ENCODE measurements around the gene VPS54.

The VPS54 gene

GRCh38 chr2:63893163-63893562 lies 126.1 kb downstream of the VPS54 start:
- no peak for TF ChIP-seq CTCF (IDR thresholded peaks at IDR 0.05; ENCODE audit: insufficient read depth, missing control alignments)
- FAIRE-seq (no peak), DNase-seq (ENCODE audit: insufficient read length, low spot score) (no peak)

DNA sequence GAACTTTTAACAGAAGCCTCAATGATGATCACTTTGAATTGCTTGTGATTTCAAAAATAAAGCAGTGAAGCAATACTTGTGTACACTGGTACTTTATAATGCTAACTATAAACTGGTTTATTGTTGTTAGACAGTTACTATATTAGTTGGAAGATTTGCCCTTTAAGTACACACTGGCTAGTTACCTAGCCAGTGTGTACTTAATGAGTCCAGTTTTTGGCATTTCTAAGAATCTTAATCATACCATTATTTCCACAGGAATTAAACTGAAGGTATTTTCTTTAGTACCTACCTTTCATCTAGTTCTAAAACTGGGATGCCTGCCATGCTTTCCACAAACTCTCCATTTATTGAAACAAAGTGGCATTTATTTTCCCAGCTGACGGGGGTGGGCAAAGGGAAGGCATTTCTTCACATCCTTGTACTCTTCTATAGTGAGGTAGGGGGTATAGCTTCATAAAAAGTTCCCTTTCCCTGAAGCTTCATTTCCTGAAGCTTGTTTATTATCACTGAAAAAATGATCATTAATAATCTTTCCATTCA lies 127.7 kb downstream of the VPS54 start:
- FAIRE-seq (no peak), DNase-seq (ENCODE audit: insufficient read length, low spot score) (no peak)
- TF ChIP-seq CTCF (IDR thresholded peaks at IDR 0.05; ENCODE audit: insufficient read depth, missing control alignments), result no peak

GRCh38 chr2:63890678-63891077 lies 128.6 kb downstream of the VPS54 start:
- no peak for TF ChIP-seq CTCF (IDR thresholded peaks at IDR 0.05; ENCODE audit: insufficient read depth, missing control alignments)
- DNase-seq (ENCODE audit: insufficient read length, low spot score), result no peak
- FAIRE-seq, result no peak

- no peak for FAIRE-seq
- TF ChIP-seq CTCF (IDR thresholded peaks at IDR 0.05; ENCODE audit: insufficient read depth, missing control alignments), result peak; percentile 91
Observed at GRCh38 chr2:63888490-63889402, 130.5 kb downstream of the VPS54 start.

DNA sequence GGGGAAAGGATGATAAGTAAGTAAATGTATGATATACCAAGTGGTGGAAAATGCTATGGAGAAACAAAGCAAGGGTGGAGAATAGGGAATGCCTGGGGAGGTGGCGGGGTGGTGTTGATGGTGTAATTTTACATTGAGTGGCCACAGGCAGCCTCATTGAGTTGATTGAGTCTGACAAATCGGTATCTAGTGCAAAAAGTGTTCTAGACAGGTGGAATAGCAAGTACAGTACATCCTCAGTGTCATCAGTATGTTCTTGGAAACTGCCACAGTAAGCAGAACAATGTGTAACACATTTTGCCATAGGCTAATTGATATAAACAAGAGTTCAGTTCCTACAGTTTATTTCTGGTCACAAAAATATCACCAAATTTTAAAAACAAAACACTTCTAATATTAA lies 131.2 kb downstream of the VPS54 start:
- no peak for DNase-seq (ENCODE audit: insufficient read length, low spot score)
- TF ChIP-seq CTCF (IDR thresholded peaks at IDR 0.05; ENCODE audit: insufficient read depth, missing control alignments), result no peak
- FAIRE-seq, result no peak

More at GRCh38 chr2:63888490-63889402, 130.5 kb downstream of the VPS54 start:
- DNase-seq (ENCODE audit: insufficient read length, low spot score), result no peak

DNA sequence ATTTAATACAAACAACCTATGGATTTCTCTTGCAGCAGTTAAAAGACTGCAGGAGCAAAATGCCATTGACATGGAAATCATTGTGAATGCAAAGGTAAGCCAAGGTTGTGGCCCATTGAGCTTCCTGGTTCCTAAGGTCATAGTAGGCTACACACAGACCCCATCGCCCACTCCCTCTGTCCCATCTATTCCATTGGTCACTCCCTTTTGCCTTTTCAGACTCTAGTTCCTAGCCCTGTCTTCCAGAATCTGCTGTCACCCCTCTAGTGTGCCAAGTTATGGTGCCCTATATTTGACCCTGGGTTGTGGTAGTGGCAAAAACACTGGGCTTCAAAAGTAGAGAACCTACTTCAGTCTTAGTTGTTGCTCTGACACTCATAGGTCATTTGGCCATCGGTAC lies 132.8 kb downstream of the VPS54 start:
- DNase-seq (ENCODE audit: insufficient read length, low spot score) (no peak), FAIRE-seq (no peak)
- TF ChIP-seq CTCF (IDR thresholded peaks at IDR 0.05; ENCODE audit: insufficient read depth, missing control alignments), result no peak

All from D721Med (cell line).